HCT116 (cell line): Measurements from ENCODE around the gene VAV1. TPM values are rescaled to one million over a fixed set of nuclear protein-coding genes. Genes with fewer than 3 reads are reported as not detected.
A peak's percentile ranks its signal among the peaks of the same experiment; 100 is the strongest.

Experiments used
- ATAC-seq: fragments of 200-7000 bp; cut with Tn5 transposase; 2 replicates; pipeline ENCODE4 v1.9.1; 2020; ENCODE audit warnings: mild to moderate bottlenecking, moderate library complexity
- BruUV-seq: library from RNA; stranded (reverse); fragments of 400-500 nt; replicated peaks from 2 replicates; lab custom pipeline; 2021; lab: Mats Ljungman, UMichigan
- CTCF ChIA-PET: fragments of 300-600 bp; sonication (Branson Sonifier 250); formaldehyde crosslinking; loops from one replicate; lab custom pipeline; 2021; ENCODE audit warnings: antibody characterized with exemption; lab: Charles Lee
- POLR2A ChIA-PET: fragments of 300-600, 350-600 bp; sonication (Branson Sonifier 250); formaldehyde crosslinking; loops from one replicate; lab custom pipeline; 2021; ENCODE audit warnings: antibody characterized with exemption; lab: Charles Lee
- RAD21 ChIA-PET, 2 experiments: fragments of 300-600 bp; sonication (Branson Sonifier 250); formaldehyde crosslinking; loops; one replicate each; lab custom pipeline; 2023; ENCODE audit warnings: low total read pairs in 2 of 2; ENCODE audit not compliant: uncharacterized antibody in 2 of 2, unreplicated experiment in 2 of 2, low non-redundant PET in 1 of 2; lab: Charles Lee
- DNase-seq: peaks from one replicate; pipeline ENCODE4 v3.0.0-alpha.2; 2010; ENCODE audit warnings: low read depth, low spot score
- H2AFZ ChIP-seq: fragments of 200-600 bp; shearing (Covaris generic), sonication (generic); 2 replicates; pipeline ENCODE4 v1.6.1; 2017; ENCODE audit warnings: low read depth, mixed run types, mixed read lengths, antibody characterized with exemption, low read length; ENCODE audit not compliant: poor library complexity, severe bottlenecking
- H3K27ac ChIP-seq: 2 replicates; pipeline ENCODE4 v1.5.1; 2012; ENCODE audit warnings: low read depth, low read length
- H3K27me3 ChIP-seq: fragments of 200-600 bp; sonication (generic); 2 replicates; pipeline ENCODE4 v1.6.1; 2016; ENCODE audit warnings: mixed run types, low read length, mixed read lengths; ENCODE audit not compliant: insufficient read depth
- H3K36me3 ChIP-seq, 2 experiments: fragments of 200-500 bp in 1 of 2; fragments of 200-600 bp in 1 of 2; sonication (Bioruptor generic) in 1 of 2; sonication (generic) in 1 of 2; 2 replicates each; pipeline versions ENCODE4 v1.5.1 to v1.6.1; 2014 to 2016; ENCODE audit warnings: low read length in 2 of 2, inconsistent platforms in 1 of 2, mixed read lengths in 1 of 2, mixed run types in 1 of 2; ENCODE audit not compliant: insufficient read depth in 2 of 2, control insufficient read depth in 1 of 2
- H3K4me1 ChIP-seq, 2 experiments: fragments of 200-600 bp in 1 of 2; sonication (generic) in 1 of 2; 2 replicates each; pipeline versions ENCODE4 v1.5.1 to v1.6.1; 2012 to 2017; ENCODE audit warnings: low read length in 2 of 2, inconsistent platforms in 1 of 2, mild to moderate bottlenecking in 1 of 2, mixed read lengths in 1 of 2, mixed run types in 1 of 2, moderate library complexity in 1 of 2; ENCODE audit not compliant: insufficient read depth in 2 of 2, control insufficient read depth in 1 of 2
- H3K4me2 ChIP-seq: fragments of 200-600 bp; sonication (generic); 2 replicates; pipeline ENCODE4 v1.6.1; 2017; ENCODE audit warnings: mixed run types, low read length, mixed read lengths
- H3K4me3 ChIP-seq, 2 experiments: fragments of 200-600 bp in 1 of 2; sonication (generic) in 1 of 2; replicated peaks in 1 of 2; 2 replicates each; pipeline ENCODE4 v1.5.1; 2011 to 2016; ENCODE audit warnings: low read length in 2 of 2, control low read depth in 1 of 2, low read depth in 1 of 2, mild to moderate bottlenecking in 1 of 2, mixed read lengths in 1 of 2, mixed run types in 1 of 2
- H3K79me2 ChIP-seq: fragments of 200-600 bp; sonication (generic); 2 replicates; pipeline ENCODE4 v1.6.1; 2017; ENCODE audit warnings: mild to moderate bottlenecking, mixed run types, low read length, moderate library complexity, mixed read lengths; ENCODE audit not compliant: insufficient read depth
- H3K9ac ChIP-seq: fragments of 200-600 bp; sonication (generic); 2 replicates; pipeline ENCODE4 v1.6.1; 2016; ENCODE audit warnings: low read length, mixed read lengths
- H3K9me2 ChIP-seq: fragments of 200-600 bp; sonication (generic), shearing (Covaris generic); 2 replicates; pipeline ENCODE4 v1.6.1; 2017; ENCODE audit warnings: mixed run types, mild to moderate bottlenecking, moderate library complexity; ENCODE audit not compliant: insufficient read depth
- H3K9me3 ChIP-seq, 2 experiments: fragments of 200-500 bp in 1 of 2; fragments of 200-600 bp in 1 of 2; sonication (Bioruptor generic) in 1 of 2; sonication (generic) in 1 of 2; 2 replicates each; pipeline ENCODE4 v1.6.1; 2014 to 2017; ENCODE audit warnings: low read length in 2 of 2, mixed read lengths in 2 of 2, inconsistent platforms in 1 of 2, low read depth in 1 of 2, mild to moderate bottlenecking in 1 of 2, mixed run types in 1 of 2, moderate library complexity in 1 of 2; ENCODE audit not compliant: control insufficient read depth in 1 of 2, insufficient read depth in 1 of 2
- H4K20me1 ChIP-seq: fragments of 200-600 bp; sonication (generic), shearing (Covaris generic); 2 replicates; pipeline ENCODE4 v1.6.1; 2017; ENCODE audit warnings: mixed run types, mild to moderate bottlenecking, moderate library complexity; ENCODE audit not compliant: insufficient read depth
- CTCF ChIP-seq, 3 experiments: fragments of 200-600 bp in 1 of 3; sonication (generic) in 1 of 3; IDR thresholded peaks in 2 of 3; conservative IDR thresholded peaks in 1 of 3; 2 replicates each; pipeline ENCODE4 v1.5.1; 2012 to 2017; ENCODE audit warnings: low read depth in 2 of 3, low read length in 2 of 3, antibody characterized with exemption in 1 of 3, borderline replicate concordance in 1 of 3, control low read depth in 1 of 3, mild to moderate bottlenecking in 1 of 3, mixed read lengths in 1 of 3, mixed run types in 1 of 3, moderate library complexity in 1 of 3; ENCODE audit not compliant: insufficient read depth in 1 of 3
- ELF1 ChIP-seq: IDR thresholded peaks from 2 replicates; pipeline ENCODE4 v1.6.1; 2012; ENCODE audit warnings: low read depth, borderline replicate concordance
- JUND ChIP-seq: IDR thresholded peaks from 2 replicates; pipeline ENCODE4 v1.6.1; 2012
- POLR2A ChIP-seq: IDR thresholded peaks from 2 replicates; pipeline ENCODE4 v1.7.0; 2011; ENCODE audit warnings: borderline replicate concordance; ENCODE audit not compliant: insufficient read depth, insufficient read length; ENCODE audit errors: extremely low read depth
- RAD21 ChIP-seq: IDR thresholded peaks from 2 replicates; pipeline ENCODE4 v1.6.1; 2012; ENCODE audit warnings: low read depth, mild to moderate bottlenecking
- REST ChIP-seq: IDR thresholded peaks from 2 replicates; pipeline ENCODE4 v1.6.1; 2012; ENCODE audit warnings: low read depth
- YY1 ChIP-seq: IDR thresholded peaks from 2 replicates; pipeline ENCODE4 v1.6.1; 2011; ENCODE audit warnings: low read length, low read depth, moderate library complexity, mild to moderate bottlenecking; ENCODE audit not compliant: insufficient replicate concordance; ENCODE audit errors: extremely low read depth
- intact Hi-C: fragments of 100-400 bp; cut with micrococcal nuclease; formaldehyde crosslinking; loops from 2 replicates; pipeline ENCODE4 v1.10.0; 2022
- total RNA-seq: library from RNA; stranded (reverse); gene quantifications from one replicate; pipeline ENCODE4 v1.2.1, GENCODE V29; 2021; ENCODE audit not compliant: unreplicated experiment

VAV1 gene
- total RNA-seq, 1 experiment from 2014 or later: 20.6 TPM

GRCh38 chr19:6739883-6740588 is 32.5 kb upstream of the VAV1 start:
- Histone ChIP-seq H3K36me3 (peaks cover 9 to 15% of the 10 kb centered on the region in 2 experiments; a peak in 3 of 4 replicates), H3K4me1 (peaks cover 54 to 70% of the 10 kb centered on the region in 2 experiments), H3K9me3 (no peaks in the 10 kb centered on the region), H3K27me3 (no peaks in the 10 kb centered on the region), H3K79me2 (peaks cover 63% of the 10 kb centered on the region), H3K9me2 (no peaks in the 10 kb centered on the region), H3K4me3 (peak overlapping the region; percentile 95 to 99), H4K20me1 (no peaks in the 10 kb centered on the region), H3K4me2 (peak overlapping the region; percentile 98), H3K9ac (peak overlapping the region; percentile 99), H3K27ac (peak overlapping the region; percentile 90), H2AFZ (no peak overlapping the region)
- intact Hi-C loops: loop anchor here (1.0 to 5.0 kb wide), 3 partner anchors 27 to 368 kb away; partner anchors contain the start of genes ALKBH7 and SH2D3A
- ATAC-seq (no peak), DNase-seq (no peak)
- ChIA-PET RAD21 (no interaction called here), CTCF (no interaction called here), POLR2A (no interaction called here)
- TF ChIP-seq CTCF (IDR thresholded peaks at IDR 0.05 in 2 of 3, conservative IDR thresholded peaks at IDR 0.05 in 1 of 3; ENCODE audit: borderline replicate concordance in 1 of 3, insufficient read depth in 1 of 3, low read depth in 2 of 3, low read length in 2 of 3) (no peak), JUND (no peak), RAD21 (no peak), REST (no peak), POLR2A (no peak), ELF1 (no peak), YY1 (no peak)
- BruUV-seq: TSS peak; percentile 65
